Neural cell (in vitro differentiated cells): ENCODE results near the gene LUC7L. TPM values are rescaled to one million over a fixed set of nuclear protein-coding genes. Genes with fewer than 3 reads are reported as not detected.

Experiments used
- H2AFZ ChIP-seq: fragments of 200-600, 300-800 bp; sonication (generic), shearing (Covaris generic); 2 replicates; pipeline ENCODE4 v1.6.0; 2014; ENCODE audit warnings: low read depth, mild to moderate bottlenecking, antibody characterized with exemption, low read length, moderate library complexity
- H3F3A ChIP-seq: fragments of 200-600 bp; shearing (Covaris generic); 2 replicates; pipeline ENCODE4 v1.6.1; 2016; ENCODE audit warnings: mild to moderate bottlenecking, moderate library complexity, mixed read lengths, antibody characterized with exemption, low read length; ENCODE audit not compliant: insufficient read depth, poor library complexity, severe bottlenecking
- H3K27ac ChIP-seq: fragments of 200-600, 300-800 bp; sonication (generic), shearing (Covaris generic); 2 replicates; pipeline ENCODE4 v1.5.1; 2014; ENCODE audit warnings: mild to moderate bottlenecking, low read length, moderate library complexity
- H3K27me3 ChIP-seq: fragments of 300-800, 200-600 bp; sonication (generic), shearing (Covaris generic); 2 replicates; pipeline ENCODE4 v1.6.0; 2014; ENCODE audit warnings: mild to moderate bottlenecking, low read depth, low read length, moderate library complexity; ENCODE audit not compliant: insufficient read depth
- H3K36me3 ChIP-seq: fragments of 300-800, 200-600 bp; sonication (generic), shearing (Covaris generic); 2 replicates; pipeline ENCODE4 v1.5.1; 2014; ENCODE audit warnings: mild to moderate bottlenecking, antibody characterized with exemption, low read length, moderate library complexity; ENCODE audit not compliant: insufficient read depth
- H3K4me2 ChIP-seq: fragments of 300-800, 200-600 bp; sonication (generic), shearing (Covaris generic); 2 replicates; pipeline ENCODE4 v1.6.0; 2014; ENCODE audit warnings: mild to moderate bottlenecking, low read length
- H3K4me3 ChIP-seq: fragments of 300-800, 200-600 bp; sonication (generic), shearing (Covaris generic); 2 replicates; pipeline ENCODE4 v1.5.1; 2014; ENCODE audit warnings: mild to moderate bottlenecking, low read length, moderate library complexity
- H3K79me2 ChIP-seq: fragments of 200-600 bp; shearing (Covaris generic); replicated peaks from 2 replicates; pipeline ENCODE4 v1.6.0; 2014; ENCODE audit warnings: mild to moderate bottlenecking, low read length, moderate library complexity; ENCODE audit not compliant: insufficient read depth
- H3K9ac ChIP-seq: fragments of 300-800, 200-600 bp; sonication (generic), shearing (Covaris generic); 2 replicates; pipeline ENCODE4 v1.6.1; 2016; ENCODE audit warnings: mild to moderate bottlenecking, low read length, mixed read lengths
- H3K9me2 ChIP-seq: fragments of 200-600 bp; shearing (Covaris generic); 2 replicates; pipeline ENCODE4 v1.6.1; 2016; ENCODE audit warnings: mild to moderate bottlenecking, low read length, mixed read lengths; ENCODE audit not compliant: insufficient read depth
- H3K9me3 ChIP-seq: fragments of 200-600, 300-800 bp; sonication (generic), shearing (Covaris generic); 2 replicates; pipeline ENCODE4 v1.6.1; 2016; ENCODE audit warnings: mild to moderate bottlenecking, mixed run types, low read length, moderate library complexity, mixed read lengths
- H4K20me1 ChIP-seq: fragments of 200-600 bp; shearing (Covaris generic); 2 replicates; pipeline ENCODE4 v1.6.1; 2016; ENCODE audit warnings: mild to moderate bottlenecking, mixed run types; ENCODE audit not compliant: insufficient read depth
- EP300 ChIP-seq: fragments of 450-650 bp; conservative IDR thresholded peaks from 2 replicates; pipeline ENCODE4 v1.6.1; 2014; ENCODE audit warnings: antibody characterized with exemption, mild to moderate bottlenecking, moderate library complexity; ENCODE audit not compliant: poor library complexity, severe bottlenecking
- EZH2 ChIP-seq: fragments of 200-600, 300-800 bp; shearing (Covaris generic), sonication (generic); IDR thresholded peaks from 2 replicates; pipeline ENCODE4 v1.6.1; 2014; ENCODE audit warnings: antibody characterized with exemption, low read length, borderline replicate concordance, mild to moderate bottlenecking; ENCODE audit not compliant: insufficient read depth, poor library complexity, severe bottlenecking
- MXI1 ChIP-seq: fragments of 450-650 bp; conservative IDR thresholded peaks from 2 replicates; pipeline ENCODE4 v1.6.1; 2014; ENCODE audit warnings: antibody characterized with exemption, mild to moderate bottlenecking; ENCODE audit not compliant: poor library complexity, severe bottlenecking
- POLR2AphosphoS5 ChIP-seq: IDR thresholded peaks from 2 replicates; pipeline ENCODE4 v1.6.1; 2012
- RAD21 ChIP-seq: fragments of 450-650 bp; conservative IDR thresholded peaks from 2 replicates; pipeline ENCODE4 v1.6.1; 2014; ENCODE audit warnings: antibody characterized with exemption, mild to moderate bottlenecking, moderate library complexity
- REST ChIP-seq: IDR thresholded peaks from 2 replicates; pipeline ENCODE4 v1.6.1; 2012; ENCODE audit warnings: borderline replicate concordance
- SMC3 ChIP-seq: fragments of 450-650 bp; conservative IDR thresholded peaks from 2 replicates; pipeline ENCODE4 v1.6.1; 2014; ENCODE audit warnings: antibody characterized with exemption, mild to moderate bottlenecking, moderate library complexity; ENCODE audit not compliant: poor library complexity
- TAF1 ChIP-seq: IDR thresholded peaks from 2 replicates; pipeline ENCODE4 v1.6.1; 2012; ENCODE audit warnings: low read depth
- polyA plus RNA-seq: library from polyadenylated mRNA; depleted of rRNA; stranded (reverse); fragments of >200 nt; gene quantifications from 2 replicates; pipeline ENCODE4 v1.2.3, GENCODE V29; 2014
- TF ChIP-seq, protein P1 (sequence below): fragments of 450-650 bp; IDR thresholded peaks from 2 replicates; pipeline ENCODE4 v1.5.1; 2014; ENCODE audit warnings: antibody characterized with exemption, mild to moderate bottlenecking, moderate library complexity; ENCODE audit not compliant: poor library complexity, severe bottlenecking

The LUC7L gene
- polyA plus RNA-seq, 1 donor from 2014 or later, result 564 TPM

DNA sequence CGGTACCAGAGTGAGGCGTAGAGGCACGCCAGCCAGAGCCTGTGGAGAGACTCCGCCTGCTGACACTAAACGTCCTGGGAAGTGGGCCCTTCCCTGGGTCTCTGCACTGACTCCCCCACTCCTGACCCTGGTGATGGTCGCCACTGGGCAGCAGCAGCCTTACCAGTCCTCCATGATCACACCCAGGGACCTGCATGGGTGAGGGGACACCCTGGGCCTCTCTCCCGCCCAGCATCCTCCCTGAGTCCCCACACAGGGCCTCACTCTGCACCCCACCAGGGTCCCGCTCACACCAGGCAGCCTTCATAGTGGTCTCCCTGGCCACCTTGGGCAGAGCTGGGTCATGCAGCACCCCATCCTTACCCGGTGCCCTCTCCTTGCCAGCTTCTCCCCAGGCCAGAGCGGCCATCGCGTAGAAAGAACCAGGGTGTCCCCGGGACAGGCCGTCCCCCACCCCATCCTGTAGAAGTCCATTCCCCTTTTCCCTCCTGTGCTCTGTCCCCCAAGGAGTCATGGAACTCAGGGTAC is 35.8 kb upstream of the LUC7L start:
- Histone ChIP-seq H3K9me2 (no peaks in the 10 kb centered on the region), H2AFZ (no peak overlapping the region), H3F3A (no peaks in the 10 kb centered on the region), H3K9ac (no peak overlapping the region), H3K9me3 (no peaks in the 10 kb centered on the region), H3K36me3 (no peaks in the 10 kb centered on the region), H3K27me3 (no peaks in the 10 kb centered on the region), H4K20me1 (no peaks in the 10 kb centered on the region), H3K4me2 (no peak overlapping the region), H3K4me3 (no peak overlapping the region), H3K27ac (no peak overlapping the region), H3K79me2 (no peaks in the 10 kb centered on the region)
- TF ChIP-seq MXI1 (no peak), EP300 (no peak), EZH2 (no peak), RAD21 (no peak), SMC3 (no peak)
- TF ChIP-seq, protein P1, sequence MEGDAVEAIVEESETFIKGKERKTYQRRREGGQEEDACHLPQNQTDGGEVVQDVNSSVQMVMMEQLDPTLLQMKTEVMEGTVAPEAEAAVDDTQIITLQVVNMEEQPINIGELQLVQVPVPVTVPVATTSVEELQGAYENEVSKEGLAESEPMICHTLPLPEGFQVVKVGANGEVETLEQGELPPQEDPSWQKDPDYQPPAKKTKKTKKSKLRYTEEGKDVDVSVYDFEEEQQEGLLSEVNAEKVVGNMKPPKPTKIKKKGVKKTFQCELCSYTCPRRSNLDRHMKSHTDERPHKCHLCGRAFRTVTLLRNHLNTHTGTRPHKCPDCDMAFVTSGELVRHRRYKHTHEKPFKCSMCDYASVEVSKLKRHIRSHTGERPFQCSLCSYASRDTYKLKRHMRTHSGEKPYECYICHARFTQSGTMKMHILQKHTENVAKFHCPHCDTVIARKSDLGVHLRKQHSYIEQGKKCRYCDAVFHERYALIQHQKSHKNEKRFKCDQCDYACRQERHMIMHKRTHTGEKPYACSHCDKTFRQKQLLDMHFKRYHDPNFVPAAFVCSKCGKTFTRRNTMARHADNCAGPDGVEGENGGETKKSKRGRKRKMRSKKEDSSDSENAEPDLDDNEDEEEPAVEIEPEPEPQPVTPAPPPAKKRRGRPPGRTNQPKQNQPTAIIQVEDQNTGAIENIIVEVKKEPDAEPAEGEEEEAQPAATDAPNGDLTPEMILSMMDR, result no peak

DNA sequence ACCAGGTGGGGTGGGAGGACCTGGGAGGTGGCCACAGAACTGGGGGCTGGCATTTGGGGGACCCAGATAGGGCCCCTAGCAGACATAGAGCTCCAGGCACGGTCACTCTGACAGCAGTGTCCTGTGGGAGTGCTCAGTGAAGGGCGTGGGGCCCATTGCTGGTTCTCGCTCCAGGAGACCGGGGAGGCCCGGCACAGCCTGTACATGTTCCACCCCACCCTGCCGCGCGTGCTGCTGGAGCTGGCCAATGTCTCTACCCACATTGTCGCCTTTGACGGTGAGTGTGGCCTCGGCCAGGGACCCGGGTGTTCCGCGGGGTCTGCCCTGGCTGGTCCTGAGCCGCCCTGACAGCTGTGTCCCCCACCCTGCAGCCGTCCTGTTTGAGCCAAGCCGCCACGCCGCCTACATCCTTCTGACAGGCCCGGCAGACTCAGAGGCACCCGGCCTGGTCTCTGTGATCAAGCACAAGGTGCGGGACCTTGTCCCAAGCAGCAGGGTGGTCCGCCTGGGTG is 35.2 kb upstream of the LUC7L start:
- no peaks in the 10 kb centered on the region for H4K20me1 ChIP-seq
- H3K9me2 ChIP-seq, result no peaks in the 10 kb centered on the region
- H3K9ac ChIP-seq, result no peak overlapping the region
- H3K27me3 ChIP-seq, result no peaks in the 10 kb centered on the region
- H2AFZ ChIP-seq, result no peak overlapping the region
- H3K9me3 ChIP-seq, result no peaks in the 10 kb centered on the region
- H3K36me3 ChIP-seq, result no peaks in the 10 kb centered on the region
- no peak overlapping the region for H3K27ac ChIP-seq
- no peak overlapping the region for H3K4me3 ChIP-seq
- TF ChIP-seq SMC3, result no peak
- TF ChIP-seq TAF1, result no peak
- TF ChIP-seq, protein P1, result no peak
- TF ChIP-seq POLR2AphosphoS5, result no peak
- H3K79me2 ChIP-seq, result no peaks in the 10 kb centered on the region
- H3F3A ChIP-seq, result no peaks in the 10 kb centered on the region
- H3K4me2 ChIP-seq, result no peak overlapping the region

- no peaks in the 10 kb centered on the region for H3F3A ChIP-seq
Observed at GRCh38 chr16:263944-264343, 34.7 kb upstream of the LUC7L start.

More at GRCh38 chr16:263944-264343, 34.7 kb upstream of the LUC7L start:
- Histone ChIP-seq H3K4me2 (no peak overlapping the region), H3K4me3 (no peak overlapping the region), H3K9me3 (no peaks in the 10 kb centered on the region), H3K79me2 (no peaks in the 10 kb centered on the region), H4K20me1 (no peaks in the 10 kb centered on the region), H3K27ac (no peak overlapping the region), H3K36me3 (no peaks in the 10 kb centered on the region), H3K9ac (no peak overlapping the region), H2AFZ (no peak overlapping the region), H3K9me2 (no peaks in the 10 kb centered on the region), H3K27me3 (no peaks in the 10 kb centered on the region)
- TF ChIP-seq RAD21 (no peak), TAF1 (no peak), REST (no peak), MXI1 (no peak), EP300 (no peak), SMC3 (no peak), EZH2 (no peak), POLR2AphosphoS5 (no peak)
- TF ChIP-seq, protein P1, result no peak
